Ishikawa (cell line): ENCODE data around the gene ZIC2.

Source experiments
- CREB1 ChIP-seq: IDR thresholded peaks from 2 replicates; pipeline ENCODE4 v1.6.1; 2012; ENCODE audit warnings: low read depth
- EGR1 ChIP-seq: IDR thresholded peaks from 2 replicates; pipeline ENCODE4 v1.6.1; 2012
- EP300 ChIP-seq: IDR thresholded peaks from 2 replicates; pipeline ENCODE4 v1.6.1; 2012; ENCODE audit warnings: borderline replicate concordance
- FOXM1 ChIP-seq: IDR thresholded peaks from 2 replicates; pipeline ENCODE4 v1.6.1; 2012; ENCODE audit warnings: low read depth, borderline replicate concordance
- RAD21 ChIP-seq: IDR thresholded peaks from 2 replicates; pipeline ENCODE4 v1.6.1; 2012; ENCODE audit warnings: low read depth
- TAF1 ChIP-seq: IDR thresholded peaks from 2 replicates; pipeline ENCODE4 v1.6.1; 2012; ENCODE audit warnings: low read depth, mild to moderate bottlenecking
- TCF12 ChIP-seq: IDR thresholded peaks from 2 replicates; pipeline ENCODE4 v1.6.1; 2012; ENCODE audit warnings: low read depth
- TEAD4 ChIP-seq: IDR thresholded peaks from 2 replicates; pipeline ENCODE4 v1.6.1; 2012
- USF1 ChIP-seq: IDR thresholded peaks from 2 replicates; pipeline ENCODE4 v1.6.1; 2012
- YY1 ChIP-seq: IDR thresholded peaks from 2 replicates; pipeline ENCODE4 v1.6.1; 2012; ENCODE audit warnings: low read depth
- ZBTB7A ChIP-seq: IDR thresholded peaks from 2 replicates; pipeline ENCODE4 v1.6.1; 2012; ENCODE audit warnings: low read depth
- TF ChIP-seq, protein P1 (sequence below): IDR thresholded peaks from 2 replicates; pipeline ENCODE4 v1.6.1; 2012
- TF ChIP-seq, protein P2 (sequence below): IDR thresholded peaks from 2 replicates; pipeline ENCODE4 v1.6.1; 2012; ENCODE audit warnings: low read depth, mild to moderate bottlenecking

DNA sequence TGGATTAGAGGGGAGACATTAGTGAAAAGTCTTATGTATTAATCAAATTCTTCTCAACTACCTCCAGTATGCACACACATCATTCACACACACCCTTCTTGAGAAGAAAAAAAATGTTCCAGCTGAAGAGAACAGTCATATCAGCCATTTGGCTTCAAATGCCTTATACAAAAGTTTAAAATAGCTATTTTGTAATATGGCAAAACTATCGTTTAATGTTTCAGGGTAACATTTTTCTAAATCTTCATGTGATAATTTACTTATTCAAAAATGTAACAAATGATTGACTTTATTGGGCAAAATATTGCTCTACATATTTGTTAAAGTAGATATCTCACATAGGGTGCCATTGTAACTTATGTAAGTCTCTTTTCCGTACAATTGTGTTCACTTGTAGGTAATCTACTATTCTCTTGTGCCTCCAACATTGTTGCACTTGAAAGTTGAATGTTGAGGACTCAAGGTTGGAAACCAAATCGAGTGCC lies 13.6 kb downstream of the ZIC2 start:
- no peak for TF ChIP-seq EGR1
- TF ChIP-seq, protein P1, sequence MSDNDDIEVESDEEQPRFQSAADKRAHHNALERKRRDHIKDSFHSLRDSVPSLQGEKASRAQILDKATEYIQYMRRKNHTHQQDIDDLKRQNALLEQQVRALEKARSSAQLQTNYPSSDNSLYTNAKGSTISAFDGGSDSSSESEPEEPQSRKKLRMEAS = no peak
- TF ChIP-seq YY1 = no peak
- no peak for TF ChIP-seq CREB1
- no peak for TF ChIP-seq TAF1
- TF ChIP-seq ZBTB7A = no peak
- TF ChIP-seq, protein P2, sequence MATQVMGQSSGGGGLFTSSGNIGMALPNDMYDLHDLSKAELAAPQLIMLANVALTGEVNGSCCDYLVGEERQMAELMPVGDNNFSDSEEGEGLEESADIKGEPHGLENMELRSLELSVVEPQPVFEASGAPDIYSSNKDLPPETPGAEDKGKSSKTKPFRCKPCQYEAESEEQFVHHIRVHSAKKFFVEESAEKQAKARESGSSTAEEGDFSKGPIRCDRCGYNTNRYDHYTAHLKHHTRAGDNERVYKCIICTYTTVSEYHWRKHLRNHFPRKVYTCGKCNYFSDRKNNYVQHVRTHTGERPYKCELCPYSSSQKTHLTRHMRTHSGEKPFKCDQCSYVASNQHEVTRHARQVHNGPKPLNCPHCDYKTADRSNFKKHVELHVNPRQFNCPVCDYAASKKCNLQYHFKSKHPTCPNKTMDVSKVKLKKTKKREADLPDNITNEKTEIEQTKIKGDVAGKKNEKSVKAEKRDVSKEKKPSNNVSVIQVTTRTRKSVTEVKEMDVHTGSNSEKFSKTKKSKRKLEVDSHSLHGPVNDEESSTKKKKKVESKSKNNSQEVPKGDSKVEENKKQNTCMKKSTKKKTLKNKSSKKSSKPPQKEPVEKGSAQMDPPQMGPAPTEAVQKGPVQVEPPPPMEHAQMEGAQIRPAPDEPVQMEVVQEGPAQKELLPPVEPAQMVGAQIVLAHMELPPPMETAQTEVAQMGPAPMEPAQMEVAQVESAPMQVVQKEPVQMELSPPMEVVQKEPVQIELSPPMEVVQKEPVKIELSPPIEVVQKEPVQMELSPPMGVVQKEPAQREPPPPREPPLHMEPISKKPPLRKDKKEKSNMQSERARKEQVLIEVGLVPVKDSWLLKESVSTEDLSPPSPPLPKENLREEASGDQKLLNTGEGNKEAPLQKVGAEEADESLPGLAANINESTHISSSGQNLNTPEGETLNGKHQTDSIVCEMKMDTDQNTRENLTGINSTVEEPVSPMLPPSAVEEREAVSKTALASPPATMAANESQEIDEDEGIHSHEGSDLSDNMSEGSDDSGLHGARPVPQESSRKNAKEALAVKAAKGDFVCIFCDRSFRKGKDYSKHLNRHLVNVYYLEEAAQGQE = no peak
- no peak for TF ChIP-seq FOXM1
- TF ChIP-seq TCF12 = no peak
- TF ChIP-seq RAD21 = no peak
- TF ChIP-seq TEAD4 = no peak
- TF ChIP-seq EP300 = no peak
- no peak for TF ChIP-seq USF1
